HS-27A (cell line): Measurements from ENCODE around the gene MORF4L1.

ENCODE experiments used
- DNase-seq: peaks from one replicate; pipeline ENCODE4 v3.0.0-alpha.2; 2012; ENCODE audit warnings: low read depth, missing footprints

Gene MORF4L1

DNA sequence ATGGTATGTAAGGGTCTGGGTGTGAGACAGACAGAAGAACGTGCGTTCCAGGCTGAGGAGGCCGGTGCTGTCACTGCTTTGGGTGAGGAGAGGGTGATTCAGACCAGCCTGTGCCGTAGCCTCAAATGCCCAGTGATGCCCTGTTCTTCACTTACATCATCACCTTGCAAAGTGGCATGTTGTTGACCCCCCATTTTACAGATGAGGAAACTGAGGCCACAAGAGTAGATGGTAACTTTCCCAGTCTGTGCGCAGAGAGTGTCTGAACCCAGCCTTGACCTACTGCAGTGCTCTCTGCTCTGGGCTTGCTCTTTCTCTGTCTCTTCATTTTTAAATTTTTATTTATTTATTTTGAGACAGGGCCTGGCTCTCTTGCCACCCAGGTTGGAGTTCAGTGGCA is 73.8 kb downstream of the MORF4L1 start:
- no peak for DNase-seq

- no peak for DNase-seq
Observed at GRCh38 chr15:78947506-78947905, 74.8 kb downstream of the MORF4L1 start.
